Activated CD4-positive, alpha-beta T cell treated with anti-CD3 and anti-CD28 coated beads for 48 hours (primary cell): ENCODE data around the gene CCDC158.
"Not testable (repeated sequence)": the region's sequence is repeated elsewhere in the genome, so short reads cannot be mapped to it uniquely, and the experiment has no call there.

Experiments
- DNase-seq: peaks from one replicate; pipeline ENCODE4 v3.0.0-alpha.2; 2020

Gene CCDC158

DNA sequence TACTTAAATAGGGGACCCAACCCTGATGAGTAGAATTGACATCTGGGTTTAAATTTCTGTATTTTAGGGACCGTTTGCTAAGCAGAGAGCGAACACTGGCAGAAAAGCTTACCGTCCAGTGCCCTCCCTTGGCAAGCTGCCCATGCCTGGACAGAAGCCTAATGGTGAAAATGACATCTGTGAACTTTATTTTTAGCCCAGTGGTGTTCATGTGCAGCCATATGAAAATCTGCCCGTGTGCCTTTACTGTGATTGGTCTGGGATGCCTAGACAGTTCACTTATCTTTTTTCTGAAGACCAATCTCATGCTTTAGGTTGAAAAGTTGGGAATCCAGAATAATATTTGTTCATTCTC, 113.3 kb downstream of the CCDC158 start:
- no peak for DNase-seq

DNA sequence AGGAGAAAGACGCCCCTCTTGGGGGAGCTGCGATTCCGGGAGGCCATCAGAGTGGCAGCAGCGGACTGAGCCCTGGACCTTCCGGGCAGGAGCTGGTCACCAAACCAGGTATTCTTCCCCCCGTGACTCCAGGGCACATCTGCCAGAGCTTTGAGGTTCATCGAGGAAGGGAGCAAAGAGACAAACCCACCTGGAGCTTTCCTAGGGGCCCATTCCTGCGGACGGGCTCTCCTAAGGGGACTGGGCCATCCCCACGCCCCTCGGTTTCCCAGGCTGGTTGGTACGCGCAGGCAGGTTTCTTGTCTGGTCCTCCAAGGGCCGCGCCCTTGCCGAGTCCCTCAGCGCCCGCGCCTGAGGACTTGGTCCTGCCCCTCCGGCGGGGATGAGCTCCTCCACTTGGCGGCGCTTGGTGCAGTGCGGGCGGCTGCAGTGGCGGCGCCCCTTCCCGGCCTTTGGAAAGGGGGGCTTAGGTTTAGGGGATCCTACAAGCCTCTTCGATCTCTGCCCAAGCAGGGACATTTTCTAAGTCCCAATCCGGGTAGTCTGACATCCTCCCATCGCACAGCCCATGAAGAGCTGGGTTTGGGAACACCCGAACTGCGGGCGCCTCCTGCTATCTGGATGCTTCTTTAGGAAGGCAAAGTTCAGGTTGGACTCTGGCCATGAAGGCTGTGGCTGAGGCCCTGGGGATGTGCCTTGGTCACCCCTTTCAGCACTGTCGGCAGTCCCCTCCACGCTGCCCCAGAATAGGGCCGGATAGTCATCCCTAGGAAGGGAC, 113.9 kb downstream of the CCDC158 start:
- peak; percentile 45 for DNase-seq

DNA sequence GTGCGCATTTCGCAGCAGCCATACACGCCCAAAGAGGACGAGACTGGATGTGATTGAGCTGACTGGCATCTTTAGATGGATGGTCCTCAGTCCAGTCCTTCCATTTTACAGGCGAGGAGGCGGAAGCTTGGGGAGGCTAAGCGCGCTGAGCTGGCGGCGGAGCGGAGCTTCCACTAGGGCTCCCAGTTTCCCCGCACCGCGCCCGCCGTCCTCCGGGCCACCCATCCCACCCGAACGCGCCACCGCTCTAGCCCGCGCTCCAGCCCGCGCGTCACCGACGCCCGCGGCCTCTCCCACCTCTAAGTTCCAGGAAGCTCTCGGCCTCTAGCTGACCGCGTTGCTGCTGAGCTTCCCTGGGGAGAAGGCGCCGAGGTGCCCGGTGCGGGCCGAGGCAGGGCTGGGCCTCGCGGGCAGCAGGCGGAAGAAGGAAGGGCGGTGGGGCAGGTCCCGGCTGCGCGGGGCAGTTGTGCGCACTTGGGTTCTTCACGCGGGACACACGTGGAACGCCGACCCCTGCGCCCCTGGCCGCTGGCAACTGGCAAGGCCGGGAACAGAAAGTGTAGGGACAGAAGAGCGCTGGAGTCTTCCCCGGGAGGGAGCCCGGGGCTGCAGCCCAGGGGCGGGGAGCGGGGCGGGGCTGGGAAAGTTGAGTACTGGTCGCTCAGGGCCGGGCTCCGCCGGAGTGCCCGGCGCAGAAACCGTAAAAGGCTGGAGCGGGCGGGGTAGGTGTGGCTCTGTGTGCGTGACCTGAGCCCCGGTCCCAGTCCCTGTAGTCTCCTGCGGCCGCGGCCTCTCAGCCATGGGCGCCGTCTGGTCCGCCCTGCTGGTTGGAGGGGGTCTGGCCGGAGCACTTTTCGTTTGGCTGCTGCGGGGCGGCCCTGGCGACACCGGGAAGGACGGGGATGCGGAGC, 114.7 kb downstream of the CCDC158 start, which contains the start of gene STBD1:
TSS of gene STBD1 (plus strand) at position 763 of the 911 bp plus-strand sequence. CDS start at position 800, 37 bp downstream.
- DNase-seq: peak; percentile 35

DNA sequence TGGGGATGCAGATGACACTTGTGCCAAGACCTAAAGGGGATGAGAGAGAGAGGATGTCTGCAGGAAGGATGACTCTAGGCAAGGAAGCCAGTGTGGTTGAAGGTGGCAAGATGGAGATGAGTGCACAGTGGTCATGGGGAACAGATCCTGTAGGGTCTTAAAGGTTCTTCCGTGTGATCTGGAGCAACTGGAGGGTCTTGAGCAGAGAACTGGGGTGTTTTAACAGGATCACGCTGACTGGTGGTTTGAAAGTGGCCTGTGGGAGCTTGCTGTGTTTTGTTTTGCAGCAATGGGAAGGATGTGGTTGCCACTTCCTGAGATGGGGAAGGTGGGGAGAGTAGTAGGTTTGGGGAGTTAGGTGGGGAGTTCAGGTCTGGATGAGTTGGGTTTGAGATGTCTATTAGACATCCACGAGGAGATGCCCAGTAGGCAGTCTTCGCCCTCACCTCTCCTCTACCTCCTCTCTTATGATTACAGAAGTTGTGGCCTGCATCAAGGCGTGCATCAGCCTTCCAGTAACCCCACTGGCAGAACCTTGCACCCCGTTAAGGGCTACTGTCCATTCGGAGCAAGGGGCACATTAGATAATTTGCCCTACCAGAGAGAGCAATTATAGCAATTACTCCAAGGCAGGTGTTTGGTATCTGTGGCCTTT, 115.8 kb downstream of the CCDC158 start:
- DNase-seq: peak; percentile 19

DNA sequence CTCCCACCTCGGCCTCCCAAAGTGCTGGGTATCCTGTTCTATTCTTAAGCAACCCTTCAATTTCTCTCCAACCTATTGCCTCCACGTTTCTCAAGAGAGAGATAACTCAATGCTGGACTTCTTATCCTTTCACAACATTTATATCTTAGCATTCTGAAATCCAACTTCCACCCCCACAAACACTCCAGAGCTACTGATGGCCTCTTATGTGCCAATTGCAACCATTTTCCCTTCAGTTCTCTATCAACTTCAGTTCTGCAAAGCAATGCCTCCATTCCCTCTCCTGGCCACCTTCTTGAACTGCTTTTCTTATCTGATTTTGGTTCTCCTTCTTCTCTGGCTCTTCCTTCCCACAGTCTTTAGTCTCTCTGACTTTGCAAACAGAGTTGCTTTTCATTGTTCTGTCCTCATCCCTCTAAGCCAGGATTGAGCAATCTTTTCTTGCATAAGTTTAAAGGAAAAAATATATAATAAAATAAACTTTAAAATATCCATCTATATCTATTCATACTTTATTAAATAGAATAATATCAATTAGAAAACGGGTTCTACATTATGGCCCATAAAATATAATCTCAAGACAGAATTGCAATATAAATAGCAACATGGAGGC, 118.0 kb downstream of the CCDC158 start:
- no peak for DNase-seq

DNA sequence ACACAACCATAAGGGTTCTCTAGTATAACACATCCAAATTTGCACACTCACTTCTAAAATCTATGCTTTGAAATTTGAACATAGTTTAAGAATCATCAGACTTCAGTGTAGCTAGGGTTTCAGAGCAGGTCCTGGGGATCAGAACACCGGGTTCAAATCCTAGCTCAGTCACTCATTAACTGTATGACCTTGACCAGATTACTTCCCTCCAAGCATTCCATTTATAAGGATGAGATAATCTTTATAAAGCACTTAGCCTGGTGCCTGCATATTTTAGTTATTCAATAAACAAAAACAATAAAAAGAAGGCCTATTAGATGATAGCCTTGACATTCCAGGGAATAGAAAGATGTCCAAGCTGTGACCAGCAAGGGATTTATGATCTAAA, 119.2 kb downstream of the CCDC158 start:
- no peak for DNase-seq

DNA sequence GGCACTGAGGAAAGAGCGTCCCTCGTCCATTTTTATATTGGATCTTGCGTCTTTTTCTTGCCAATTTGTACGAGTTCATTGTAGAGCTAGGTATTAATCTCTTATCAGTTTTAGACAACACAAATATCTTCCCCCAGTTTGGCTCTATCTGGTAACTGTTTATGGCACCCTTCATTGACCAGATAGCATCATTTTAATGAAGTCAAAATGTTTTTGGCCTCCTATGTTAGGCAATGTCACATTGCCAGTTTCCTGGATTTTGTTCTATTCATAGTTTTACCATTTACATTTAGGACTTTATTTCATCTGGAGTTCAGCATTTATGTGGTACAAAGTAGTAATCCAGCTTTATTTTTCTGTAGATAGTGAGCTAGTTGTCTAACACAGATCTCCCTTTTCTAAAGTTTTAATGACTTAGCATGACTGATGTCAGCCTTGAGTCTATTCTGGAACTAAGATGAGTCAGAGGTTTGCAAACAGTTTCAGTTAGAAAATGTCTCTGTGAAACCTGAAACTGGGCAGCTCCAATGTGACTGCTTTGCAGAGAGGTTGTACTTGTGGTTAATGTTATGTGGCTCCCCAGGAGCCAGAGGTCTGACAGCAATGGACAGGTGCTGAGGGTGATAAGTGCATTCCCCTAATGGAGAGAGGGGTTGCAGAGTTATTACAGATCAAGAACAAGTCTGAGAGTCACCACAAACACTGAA, 119.7 kb downstream of the CCDC158 start:
- peak; percentile 50 for DNase-seq

DNA sequence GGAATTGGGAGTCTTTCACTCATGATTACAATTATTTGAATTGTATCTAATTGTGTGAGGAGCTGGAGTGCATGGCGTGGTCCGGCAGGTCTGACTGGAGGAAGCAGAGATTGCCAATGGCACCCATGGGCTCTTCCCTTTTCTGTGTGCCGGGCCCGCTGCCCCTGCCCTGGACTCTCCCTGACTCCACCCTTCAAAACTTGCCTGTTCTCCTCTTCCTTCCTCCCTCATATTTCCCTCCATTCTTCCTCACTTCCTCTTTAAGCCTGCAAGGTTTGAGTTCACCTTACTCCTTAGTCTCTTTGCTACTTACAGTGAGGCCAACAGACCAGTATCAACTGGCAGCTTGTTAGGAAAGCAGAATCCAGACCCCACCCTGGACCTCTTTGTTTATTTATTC, 120.9 kb downstream of the CCDC158 start:
- no peak for DNase-seq

DNA sequence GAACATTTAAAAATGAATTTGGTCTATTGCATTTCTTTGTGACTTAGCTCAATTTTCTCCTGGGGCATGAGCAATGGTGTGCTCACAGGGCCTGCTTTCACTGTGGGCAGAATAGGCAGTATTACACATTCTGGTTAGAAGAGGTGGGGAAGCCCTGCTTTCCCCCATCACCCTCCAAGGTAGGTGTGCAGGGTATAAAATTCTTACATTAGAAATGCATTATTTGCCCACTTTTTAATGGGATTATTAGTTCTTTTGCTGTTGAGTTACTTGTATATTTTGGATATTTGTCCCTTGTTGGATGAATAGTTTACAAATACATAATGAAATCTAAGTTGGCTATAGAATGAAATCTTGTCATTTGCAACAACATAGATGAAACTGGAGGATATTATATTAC, 122.7 kb downstream of the CCDC158 start:
- no peak for DNase-seq

DNA sequence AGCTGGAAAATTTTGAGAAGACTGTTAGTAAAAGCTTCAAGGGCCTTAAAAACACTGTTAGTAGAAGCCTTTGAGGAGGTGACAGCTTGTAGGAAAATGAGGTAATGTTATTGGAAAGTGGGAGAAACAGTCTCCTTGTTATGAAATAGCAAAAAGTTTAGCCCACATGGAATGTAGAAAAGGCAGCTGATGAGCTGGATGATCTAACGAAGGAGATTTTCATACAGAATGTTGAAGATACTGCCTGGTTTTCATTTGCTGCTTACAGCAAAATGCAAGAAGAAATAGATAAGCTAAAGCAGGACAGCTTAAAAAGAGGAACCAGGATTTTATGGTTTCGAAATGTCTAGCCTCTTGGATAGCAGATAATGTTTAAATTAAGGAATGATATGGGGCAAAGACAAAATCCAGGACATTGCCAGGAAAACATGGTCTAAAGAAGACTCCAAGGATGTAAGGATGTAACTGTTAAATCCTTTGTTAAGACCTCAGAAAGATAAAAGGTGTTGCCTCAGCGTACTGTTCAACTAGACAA, 124.6 kb downstream of the CCDC158 start:
- no peak for DNase-seq

DNA sequence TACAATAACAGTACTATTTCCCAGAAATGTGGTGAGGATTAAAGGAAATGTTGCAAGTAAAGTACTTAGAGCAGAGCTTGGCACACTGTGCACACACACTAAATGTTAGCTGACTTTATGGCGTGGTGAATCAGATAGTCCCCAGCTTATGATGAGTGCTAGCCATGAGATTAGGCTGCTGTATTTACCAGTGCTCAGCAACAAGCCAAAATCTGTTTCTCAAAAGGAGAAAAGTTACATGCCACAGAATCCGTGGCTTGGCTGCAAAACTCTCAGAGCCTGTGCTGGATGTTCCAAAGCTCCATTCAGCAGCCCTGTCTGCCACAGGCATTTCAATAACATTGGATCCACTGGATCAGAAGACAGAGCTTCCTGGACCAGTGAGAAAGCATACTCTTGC, 127.2 kb downstream of the CCDC158 start:
- no peak for DNase-seq

DNA sequence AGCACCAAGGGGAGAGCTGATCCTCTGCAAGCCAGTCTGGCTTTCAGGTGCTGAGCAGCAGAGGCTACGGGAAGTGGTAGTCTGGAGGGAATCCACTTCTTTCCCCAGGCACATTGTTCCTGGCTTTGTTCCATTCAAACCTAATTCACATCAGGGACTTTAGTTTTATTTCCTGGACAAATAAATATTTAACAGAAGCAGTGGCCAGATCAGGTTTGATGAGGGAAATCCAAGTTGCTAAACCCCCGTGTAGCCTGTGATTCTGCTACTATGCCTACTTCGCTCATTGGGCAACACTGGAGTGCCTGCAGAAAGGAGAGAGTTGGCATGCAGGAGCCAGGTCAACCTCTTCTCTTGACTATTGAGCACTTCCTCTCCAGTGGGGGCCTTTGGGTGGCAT, 128.2 kb downstream of the CCDC158 start:
- DNase-seq: no peak

DNA sequence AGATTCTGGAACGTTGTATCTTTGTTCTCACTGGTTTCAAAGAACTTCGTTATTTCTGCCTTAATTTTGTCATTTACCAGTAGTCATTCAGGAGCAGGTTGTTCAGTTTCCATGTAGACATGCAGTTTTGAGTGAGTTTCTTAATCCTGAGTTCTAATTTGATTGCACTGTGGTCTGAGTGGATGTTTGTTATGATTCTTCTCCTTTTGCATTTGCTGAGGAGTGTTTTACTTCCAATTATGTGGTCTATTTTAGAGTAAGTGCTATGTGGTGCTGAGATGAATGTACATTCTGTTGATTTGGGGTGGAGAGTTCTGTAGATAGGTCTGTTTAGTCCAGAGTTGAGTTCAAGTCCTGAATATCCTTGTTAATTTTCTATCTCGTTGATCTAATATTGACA, 133.1 kb downstream of the CCDC158 start:
- DNase-seq: not testable (repeated sequence)

DNA sequence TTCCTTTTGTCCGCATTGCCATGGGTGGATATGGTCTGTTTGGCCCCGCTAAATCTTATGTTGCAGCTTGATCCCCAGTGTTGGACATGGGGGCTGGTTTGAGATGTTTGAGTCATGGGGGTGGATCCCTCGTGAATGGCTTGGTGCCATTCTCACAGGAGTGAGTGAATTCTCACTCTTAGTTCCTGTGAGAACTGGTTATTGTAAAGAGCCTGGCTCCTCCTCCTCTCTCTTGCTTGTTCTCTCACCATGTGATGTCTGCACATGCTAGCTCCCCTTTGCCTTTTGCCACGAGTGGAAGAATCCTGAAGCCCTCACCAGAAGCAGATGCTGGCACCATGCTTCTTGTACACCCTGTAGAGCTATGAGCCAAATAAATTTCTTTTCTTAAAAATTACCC, 137.0 kb downstream of the CCDC158 start:
- DNase-seq: no peak

DNA sequence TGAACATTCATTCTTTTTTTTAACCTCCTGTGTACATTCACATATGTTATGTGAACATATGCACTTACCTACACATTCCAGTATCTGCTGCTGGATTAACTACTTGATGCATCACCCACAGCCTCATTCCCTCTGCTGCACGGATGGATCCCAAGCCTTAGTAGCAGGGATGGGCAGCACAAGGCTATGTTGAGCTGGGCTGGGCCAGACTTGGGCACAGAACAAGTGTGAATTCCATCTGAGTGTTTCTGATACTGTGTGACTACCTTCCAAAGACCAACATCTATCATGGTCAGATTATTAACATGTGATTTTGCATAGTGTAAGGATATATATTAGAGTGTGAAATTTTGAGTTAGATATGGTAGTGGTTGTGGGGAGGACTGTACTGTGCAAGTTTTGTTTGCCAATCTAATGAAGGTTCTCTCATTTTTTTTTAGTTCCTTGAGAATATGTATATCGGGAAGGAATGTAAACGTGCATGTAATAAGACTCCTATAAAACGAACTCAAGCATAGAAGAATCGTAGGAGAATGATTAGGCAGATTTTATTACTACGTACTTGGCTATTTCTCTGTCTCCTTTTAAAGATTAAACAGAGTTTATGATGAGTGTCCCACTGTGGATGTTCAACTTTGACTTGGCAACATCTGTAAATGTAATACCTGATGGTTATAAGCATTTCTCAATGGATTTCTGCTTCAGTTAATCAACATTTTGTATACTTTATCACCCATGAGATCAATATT, 137.8 kb downstream of the CCDC158 start:
- DNase-seq: no peak

DNA sequence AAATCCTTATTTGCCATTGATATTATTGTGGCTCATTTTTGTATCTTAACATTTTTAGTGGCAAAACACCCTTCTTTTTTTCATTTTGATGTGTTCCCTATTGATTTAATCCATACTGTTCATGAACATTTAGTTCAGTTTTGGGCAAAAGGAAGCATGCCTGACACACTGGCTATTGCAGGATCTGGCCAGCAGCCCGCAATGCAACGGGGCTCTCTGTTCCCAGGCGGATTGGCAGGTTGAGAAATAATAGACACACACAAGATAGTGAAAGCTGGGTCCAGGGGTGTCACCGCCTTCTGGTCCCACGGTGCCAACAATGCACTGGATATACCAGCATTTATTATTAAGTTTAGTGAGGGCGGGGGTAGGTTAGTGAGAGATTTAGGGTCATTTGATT, 139.3 kb downstream of the CCDC158 start:
- DNase-seq: not testable (repeated sequence)

DNA sequence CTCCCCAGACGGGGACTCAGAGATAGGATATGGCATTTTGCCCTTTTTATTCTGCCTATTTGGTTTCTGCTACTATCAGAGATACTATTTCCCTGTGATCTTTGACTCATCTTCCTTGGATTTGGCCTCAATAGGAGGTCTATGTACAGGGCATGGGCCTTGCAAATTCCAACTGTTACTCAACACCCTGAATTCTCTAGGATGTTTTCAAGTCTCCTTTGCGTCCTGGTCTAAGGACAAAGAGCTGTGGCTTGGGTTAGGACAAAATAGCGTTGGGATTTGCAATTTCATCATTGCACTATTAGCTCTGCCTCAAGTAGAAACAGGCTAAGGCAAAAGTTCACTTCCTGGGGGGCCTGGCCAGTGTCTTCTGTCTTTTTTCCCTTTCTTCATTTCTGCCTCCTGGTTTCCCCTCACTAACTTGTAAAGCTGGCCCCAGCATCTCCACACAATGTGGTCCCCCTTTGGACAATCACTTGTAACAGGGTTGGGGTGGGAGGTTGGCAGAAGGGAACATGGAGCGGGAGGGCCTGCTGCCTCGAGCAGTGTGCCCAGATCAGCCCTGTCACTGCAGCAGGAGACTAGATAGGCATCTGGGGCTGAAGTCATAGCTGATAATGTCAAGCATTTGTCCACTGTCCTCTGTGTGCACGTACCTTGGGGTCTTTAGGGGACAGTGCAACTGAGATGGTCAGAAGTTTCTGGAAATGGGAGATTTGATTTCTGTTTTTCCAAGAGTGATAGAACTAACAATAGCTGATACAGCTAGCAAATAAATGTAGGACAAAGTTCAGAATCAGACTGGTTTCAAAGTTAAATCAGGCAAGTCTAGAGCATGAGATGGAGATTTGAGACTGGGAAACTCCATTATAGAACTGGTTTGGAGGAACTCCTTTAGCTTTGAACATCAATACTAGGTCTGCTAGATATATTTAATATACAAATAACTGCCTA, 140.2 kb downstream of the CCDC158 start:
- no peak for DNase-seq

DNA sequence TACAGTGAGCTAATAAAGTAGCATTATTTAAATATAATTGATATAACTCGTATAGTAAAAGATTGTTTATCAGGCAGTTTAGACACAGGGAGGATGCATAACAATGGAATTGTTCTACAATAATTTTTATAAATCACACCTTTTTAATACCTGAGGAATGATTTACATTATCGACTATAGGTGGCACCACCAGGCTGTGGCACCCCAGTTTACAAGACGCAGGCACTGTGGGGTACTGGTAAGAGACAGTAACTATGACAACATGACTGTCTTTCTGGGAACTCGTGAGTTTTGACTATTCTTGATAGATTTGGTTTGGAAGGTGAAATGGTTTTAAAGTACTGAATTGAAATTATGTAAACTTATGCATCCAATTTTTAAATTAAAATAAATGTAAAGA, 141.5 kb downstream of the CCDC158 start:
- DNase-seq: peak; percentile 38

DNA sequence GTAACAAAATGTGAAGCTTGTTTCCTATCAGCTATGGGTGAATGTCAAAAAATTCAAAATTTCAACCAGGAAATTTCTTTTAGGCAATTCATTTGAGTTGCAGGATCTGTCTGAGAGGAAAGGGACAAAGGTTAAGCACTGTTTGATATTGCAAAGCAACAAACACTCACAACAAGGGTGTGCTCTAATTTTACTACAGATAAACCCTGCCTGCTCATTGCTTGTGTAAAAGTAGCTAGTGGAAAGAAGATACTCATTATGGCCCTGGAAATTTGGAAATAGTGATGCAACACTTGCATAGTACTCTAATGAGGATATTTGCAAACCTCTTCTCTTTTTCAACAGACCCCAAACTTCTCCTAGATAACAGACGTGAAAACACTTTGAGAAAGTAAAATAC, 142.4 kb downstream of the CCDC158 start:
- DNase-seq: no peak

DNA sequence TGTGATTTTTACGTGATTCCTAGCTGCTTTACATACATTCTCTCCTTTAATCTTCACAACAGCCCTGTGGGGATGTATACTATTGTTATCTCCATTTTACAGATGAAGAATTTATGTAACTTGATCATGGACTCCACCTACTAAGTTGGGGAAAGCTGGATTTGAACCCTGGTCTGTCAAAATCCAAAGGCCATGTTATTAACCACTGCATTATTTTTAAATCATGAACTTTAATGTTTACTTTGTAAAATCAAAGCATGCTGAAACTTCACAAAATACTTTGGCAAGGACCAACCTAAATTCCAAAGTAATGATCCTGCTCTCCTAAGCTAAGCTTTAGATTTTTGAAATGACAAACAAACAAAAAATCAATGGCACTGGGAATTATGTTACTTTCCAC, 143.3 kb downstream of the CCDC158 start:
- DNase-seq: no peak
